ENCODE data around the gene NOC4L.

- TF ChIP-seq, protein P1, sequence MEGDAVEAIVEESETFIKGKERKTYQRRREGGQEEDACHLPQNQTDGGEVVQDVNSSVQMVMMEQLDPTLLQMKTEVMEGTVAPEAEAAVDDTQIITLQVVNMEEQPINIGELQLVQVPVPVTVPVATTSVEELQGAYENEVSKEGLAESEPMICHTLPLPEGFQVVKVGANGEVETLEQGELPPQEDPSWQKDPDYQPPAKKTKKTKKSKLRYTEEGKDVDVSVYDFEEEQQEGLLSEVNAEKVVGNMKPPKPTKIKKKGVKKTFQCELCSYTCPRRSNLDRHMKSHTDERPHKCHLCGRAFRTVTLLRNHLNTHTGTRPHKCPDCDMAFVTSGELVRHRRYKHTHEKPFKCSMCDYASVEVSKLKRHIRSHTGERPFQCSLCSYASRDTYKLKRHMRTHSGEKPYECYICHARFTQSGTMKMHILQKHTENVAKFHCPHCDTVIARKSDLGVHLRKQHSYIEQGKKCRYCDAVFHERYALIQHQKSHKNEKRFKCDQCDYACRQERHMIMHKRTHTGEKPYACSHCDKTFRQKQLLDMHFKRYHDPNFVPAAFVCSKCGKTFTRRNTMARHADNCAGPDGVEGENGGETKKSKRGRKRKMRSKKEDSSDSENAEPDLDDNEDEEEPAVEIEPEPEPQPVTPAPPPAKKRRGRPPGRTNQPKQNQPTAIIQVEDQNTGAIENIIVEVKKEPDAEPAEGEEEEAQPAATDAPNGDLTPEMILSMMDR (IDR thresholded peaks at IDR 0.05; ENCODE audit: insufficient read depth, low read length, poor library complexity, severe bottlenecking), result no peak
- no peak for TF ChIP-seq EZH2phosphoT487 (conservative IDR thresholded peaks at IDR 0.05; ENCODE audit: low read length)
Observed at GRCh38 chr12:132144115-132144809, at the start of gene NOC4L, which contains the start of gene DDX51.

All from SU-DHL-6 (cell line).